ENCODE measurements around the gene TOP3B.

GRCh38 chr22:21909871-21910270 is 72.7 kb downstream of the TOP3B start:
- TF ChIP-seq CTCF (IDR thresholded peaks at IDR 0.05 in 4 of 5, conservative IDR thresholded peaks at IDR 0.05 in 1 of 5) (no peak), POLR2A (IDR thresholded peaks at IDR 0.05) (no peak)

Measured in gastrocnemius medialis (tissue), 4 donors.